CD4-positive, alpha-beta T cell treated with Interleukin-1 beta for 1 hour (primary cell): ENCODE results near the gene RAPGEF3.
A peak's percentile ranks its signal among the peaks of the same experiment; 100 is the strongest.

Experiments used
- DNase-seq, 2 donors: peaks; one replicate each; pipeline ENCODE4 v3.0.0-alpha.2; 2020 to 2022

Gene RAPGEF3

DNA sequence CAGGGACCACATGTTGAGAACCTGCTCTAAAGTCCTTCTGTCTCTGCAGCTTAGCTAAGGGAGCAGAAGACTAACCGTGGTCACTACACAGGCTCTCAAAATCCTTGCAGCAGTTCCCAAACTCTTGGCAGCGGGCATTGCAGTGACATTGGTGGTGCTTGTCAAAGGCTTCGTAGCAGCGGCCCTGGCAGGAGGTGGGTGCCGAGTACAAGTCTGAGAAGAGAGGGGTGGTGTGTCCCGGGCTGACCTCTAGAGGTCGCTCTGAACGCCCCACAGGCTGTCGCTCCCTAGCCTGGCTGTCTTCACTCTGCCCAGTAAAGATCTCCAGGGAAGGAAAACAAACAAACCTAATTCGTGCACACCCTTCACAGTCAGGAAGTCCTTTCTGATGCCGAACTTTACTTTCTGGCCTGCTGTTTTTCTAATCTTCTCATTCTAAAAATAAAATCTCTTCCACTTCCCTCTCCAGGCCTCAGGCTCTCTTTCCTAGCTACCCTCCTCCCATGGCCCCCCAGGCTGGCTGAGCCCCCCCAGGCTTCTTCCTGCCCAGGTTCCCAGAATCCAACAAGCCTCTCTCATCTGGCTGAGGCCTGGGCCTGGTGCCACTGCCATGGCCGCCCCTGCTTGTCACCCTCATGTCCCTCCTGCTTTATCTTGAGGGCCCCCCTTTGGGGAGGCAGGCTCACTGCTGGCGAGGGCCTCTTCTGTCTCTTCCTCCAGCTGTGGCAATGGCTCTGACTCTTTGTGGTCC lies 41.1 kb downstream of the RAPGEF3 start:
- DNase-seq: peak; percentile 56 to 63

- no peak for DNase-seq
These were observed 41.6 kb downstream of the RAPGEF3 start for GRCh38 chr12:47717046-47717442.

GRCh38 chr12:47715877-47716548 lies 42.7 kb downstream of the RAPGEF3 start:
- no peak for DNase-seq

GRCh38 chr12:47715393-47715876 lies 43.2 kb downstream of the RAPGEF3 start:
- DNase-seq: peak; percentile 79 to 82

DNA sequence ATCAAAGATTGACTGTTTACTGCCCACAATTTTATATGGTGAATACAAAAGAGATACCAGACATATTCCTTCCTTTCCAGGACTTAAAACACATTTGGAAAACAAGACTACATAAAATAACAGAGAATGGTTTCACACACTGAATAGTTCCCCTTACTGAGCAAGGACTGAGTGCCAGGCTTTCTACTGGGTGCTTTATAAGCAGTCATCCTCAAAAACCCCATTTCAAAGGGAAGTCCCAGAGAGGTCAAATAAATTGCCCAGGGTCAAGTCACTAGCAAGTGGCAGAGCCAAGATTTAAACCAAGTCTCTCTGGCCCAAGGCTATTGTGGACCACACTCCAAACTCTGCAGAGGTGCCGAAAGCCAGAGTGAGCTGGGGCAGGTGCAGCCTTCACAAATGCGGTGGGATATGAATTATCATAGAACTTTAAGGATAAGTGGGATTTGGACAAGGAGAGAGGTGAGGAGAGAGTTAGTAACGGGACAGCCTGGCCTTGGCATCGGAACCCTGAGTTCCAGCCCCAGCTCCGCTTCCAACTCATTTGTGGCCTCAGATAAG lies 43.8 kb downstream of the RAPGEF3 start:
- DNase-seq: no peak

- DNase-seq: no peak
These were observed 46.5 kb downstream of the RAPGEF3 start for GRCh38 chr12:47712171-47712570.

GRCh38 chr12:47711448-47711847 lies 47.2 kb downstream of the RAPGEF3 start:
- no peak for DNase-seq

DNA sequence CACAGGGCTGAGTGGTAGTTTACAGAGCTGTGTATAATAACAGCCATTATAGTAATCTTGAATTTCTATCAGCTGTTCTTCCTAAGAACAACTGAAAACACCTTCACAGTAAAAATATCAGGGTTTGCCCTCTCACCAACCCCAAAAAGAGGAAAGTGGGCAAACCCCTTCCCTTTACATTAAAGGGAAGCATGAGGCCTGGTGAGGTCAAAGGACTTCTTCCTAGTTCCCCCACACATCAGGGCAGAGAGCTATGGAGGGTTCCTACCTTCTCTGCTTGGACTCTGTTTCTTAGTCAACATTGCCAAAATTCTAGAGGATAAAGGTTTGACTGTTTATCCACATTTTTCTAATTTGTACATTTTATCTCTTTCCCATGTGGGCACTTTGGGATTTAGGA lies 48.4 kb downstream of the RAPGEF3 start:
- DNase-seq: no peak

- no peak for DNase-seq
These were observed 49.0 kb downstream of the RAPGEF3 start for GRCh38 chr12:47709671-47710070.

DNA sequence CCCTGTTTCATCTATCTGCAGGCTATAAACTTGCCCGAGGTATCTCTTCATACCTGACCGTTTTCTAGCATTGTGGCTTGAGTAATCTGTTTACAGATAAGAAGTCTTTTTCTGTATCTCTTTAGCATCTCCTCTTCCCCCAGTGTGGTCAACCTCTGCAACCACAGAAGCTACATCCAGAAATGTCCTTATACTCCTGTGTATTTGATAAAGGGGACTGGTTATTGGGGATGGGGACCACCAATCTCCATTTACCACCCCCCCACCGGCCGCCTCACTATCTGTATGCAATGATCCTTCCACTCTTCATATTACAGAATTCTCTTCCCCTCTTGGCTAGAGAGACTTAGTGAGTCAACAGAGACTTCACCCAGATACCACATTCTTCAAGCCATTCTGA lies 49.4 kb downstream of the RAPGEF3 start:
- DNase-seq: no peak

DNA sequence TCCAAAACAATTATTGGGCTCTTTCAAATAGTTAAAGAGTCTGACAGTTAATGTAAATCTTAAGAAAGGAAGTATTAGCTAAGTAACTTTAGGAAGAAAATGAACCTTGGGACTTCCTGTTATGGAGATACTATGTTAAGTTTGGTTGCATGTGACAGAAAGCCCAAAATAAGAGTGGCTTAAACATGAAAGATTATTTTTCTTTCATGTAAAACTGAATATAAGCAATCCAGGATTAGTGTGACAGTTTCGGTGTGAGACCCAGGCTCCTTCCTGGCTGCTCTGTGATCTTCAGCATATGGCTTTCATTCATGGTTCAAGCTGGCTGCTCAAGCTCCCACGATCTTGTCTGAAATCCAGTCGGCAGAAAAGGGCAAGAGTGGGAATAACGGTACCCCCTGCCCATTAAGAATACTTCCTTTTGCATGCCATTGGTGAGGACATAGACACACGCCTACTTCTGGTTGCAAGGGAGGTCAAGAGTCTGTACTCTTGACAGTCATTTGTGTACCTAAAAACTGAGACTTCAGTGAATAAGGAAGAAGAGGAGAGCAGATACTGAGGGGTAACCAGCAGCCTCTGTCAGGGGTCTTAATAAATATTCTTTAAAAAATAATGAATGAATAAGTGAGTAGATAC lies 50.7 kb downstream of the RAPGEF3 start:
- no peak for DNase-seq

- no peak for DNase-seq
These were observed 51.3 kb downstream of the RAPGEF3 start for GRCh38 chr12:47707355-47707754.

GRCh38 chr12:47705566-47706425 lies 52.9 kb downstream of the RAPGEF3 start, which contains the start of gene RPAP3:
Gene RPAP3, minus strand, starts transcription at chr12:47706030. Its CDS starts 3,190 bp downstream, at chr12:47702840.
- peak; percentile 94 for DNase-seq

DNA sequence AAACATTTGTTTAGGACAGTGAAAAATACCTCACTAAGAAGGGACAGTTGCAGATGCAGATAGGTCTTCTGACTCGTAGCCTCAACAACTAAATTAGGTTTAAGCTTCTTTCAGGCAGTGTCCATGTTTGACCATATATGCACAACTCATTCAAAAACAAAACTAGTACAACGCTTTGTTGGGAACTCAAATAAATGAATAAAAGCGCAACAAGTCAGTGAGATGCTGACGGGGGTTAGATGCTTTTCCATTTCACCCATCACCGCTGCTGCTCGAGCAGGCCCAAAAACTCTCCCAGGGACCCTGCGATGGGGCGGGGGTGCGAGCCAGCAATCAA lies 53.5 kb downstream of the RAPGEF3 start:
- DNase-seq: no peak

DNA sequence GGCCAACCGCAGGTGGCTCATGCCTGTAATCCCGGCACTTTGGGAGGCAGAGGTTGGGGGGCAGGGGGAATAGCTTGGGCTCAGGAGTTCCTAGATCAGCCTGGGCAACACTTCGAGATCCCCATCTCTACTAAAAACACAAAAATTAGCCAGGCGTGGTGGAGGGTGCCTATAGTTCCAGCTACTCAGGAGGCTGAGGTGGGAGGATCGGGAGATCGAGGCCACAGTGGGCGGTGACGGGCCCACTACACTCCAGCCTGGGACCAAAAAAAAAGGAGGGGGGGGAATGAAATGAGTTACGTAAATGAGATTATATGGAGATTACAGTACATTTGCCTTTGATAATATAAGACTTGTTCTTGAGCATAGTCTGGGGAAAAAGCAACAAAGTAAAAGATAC lies 54.0 kb downstream of the RAPGEF3 start:
- no peak for DNase-seq

DNA sequence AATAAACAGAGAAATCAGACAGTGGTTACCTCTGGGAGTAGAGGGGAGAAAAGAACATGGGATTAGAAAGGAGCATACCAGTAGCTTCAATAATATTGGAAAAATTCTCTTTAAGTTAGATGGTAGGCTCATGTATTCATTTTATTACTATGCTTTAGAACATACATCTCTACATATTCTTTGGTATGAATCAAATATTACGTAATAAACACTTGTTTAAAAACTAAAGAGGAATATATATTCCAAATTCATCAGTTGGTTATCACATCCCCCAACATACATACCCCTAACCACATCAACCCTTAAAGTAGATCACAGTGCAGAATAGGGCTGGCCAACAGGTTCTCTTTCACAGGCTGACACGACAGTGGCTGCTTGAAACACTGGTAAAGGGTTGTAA lies 58.4 kb downstream of the RAPGEF3 start:
- no peak for DNase-seq

DNA sequence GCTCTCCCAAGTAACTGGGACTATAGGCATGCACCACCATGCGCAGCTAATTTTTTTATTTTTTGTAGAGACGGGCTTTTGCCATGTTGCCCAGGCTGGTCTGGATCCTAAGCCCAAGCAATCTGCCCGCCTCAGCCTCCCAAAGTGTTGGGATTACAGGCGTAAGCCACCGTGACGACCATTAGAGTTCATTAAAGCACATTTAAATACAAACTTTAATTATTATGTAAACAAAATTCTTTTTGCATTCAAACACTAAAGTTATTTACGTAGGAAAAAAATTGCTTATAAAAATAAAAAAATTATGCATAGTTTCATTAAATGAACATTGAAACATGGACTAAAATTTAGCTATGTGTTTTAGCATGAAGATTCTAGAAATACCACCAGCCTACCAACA lies 60.0 kb downstream of the RAPGEF3 start:
- no peak for DNase-seq

DNA sequence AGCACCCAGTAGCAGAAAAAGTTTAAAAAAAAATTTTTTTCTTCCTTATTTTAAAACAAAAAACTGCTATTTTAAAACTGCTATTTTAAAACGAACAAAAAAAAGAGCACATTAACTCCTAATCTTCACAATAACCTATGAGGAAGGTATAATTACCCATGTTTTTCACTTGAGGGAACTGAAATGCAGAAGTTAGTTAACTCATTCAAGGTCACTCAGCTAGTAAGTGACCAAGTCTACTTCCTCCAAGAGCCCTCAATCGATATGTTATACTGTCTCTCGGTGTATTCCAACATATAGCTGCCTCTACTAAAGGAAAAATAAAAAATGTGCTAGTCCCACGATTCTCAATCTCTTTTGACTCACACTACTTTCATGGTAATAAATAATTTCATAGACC lies 60.6 kb downstream of the RAPGEF3 start:
- no peak for DNase-seq

DNA sequence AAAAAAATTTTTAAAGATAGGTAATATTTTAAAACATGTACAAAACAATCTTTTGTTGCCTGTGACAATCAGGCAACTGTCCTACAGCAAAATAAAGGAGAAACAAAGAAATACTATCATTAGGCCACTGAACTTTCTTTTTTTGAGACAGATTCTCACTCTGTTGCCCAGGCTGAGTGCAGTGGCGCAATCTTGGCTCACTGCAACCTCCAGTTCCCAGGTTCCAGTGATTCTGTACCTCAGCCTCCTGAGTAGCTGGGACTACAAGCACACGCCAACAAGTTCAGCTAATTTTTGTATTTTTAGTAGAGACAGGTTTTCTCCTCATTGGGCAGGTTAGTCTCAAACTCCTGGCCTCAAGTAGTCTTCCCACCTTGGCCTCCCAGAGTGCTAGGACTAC lies 69.5 kb downstream of the RAPGEF3 start:
- no peak for DNase-seq

DNA sequence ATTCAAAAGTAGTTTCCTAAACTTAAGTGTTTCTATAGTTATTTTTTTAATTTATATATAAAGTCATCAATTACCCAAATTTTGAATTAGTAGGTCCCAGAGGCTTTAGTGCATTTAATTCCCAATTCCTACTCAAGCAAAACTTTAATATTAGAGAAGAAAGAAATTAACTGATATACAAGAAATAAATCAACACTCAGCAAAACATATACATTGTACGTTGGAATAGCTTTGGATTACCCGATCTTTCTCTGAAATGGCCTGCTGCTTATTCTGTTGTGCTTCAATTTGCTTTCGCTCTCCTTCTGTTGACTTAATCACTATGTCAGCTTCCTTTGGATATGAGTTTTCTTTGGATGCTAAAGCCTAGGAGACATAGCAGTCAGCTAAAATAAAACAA lies 71.0 kb downstream of the RAPGEF3 start:
- DNase-seq: no peak

- DNase-seq: peak in 1 of 2 donors; percentile 33
These were observed 71.9 kb downstream of the RAPGEF3 start for GRCh38 chr12:47686645-47687240.
